GM18517 (cell line): ENCODE measurements around the gene TBL3.
"Not testable (repeated sequence)": the region's sequence is repeated elsewhere in the genome, so short reads cannot be mapped to it uniquely, and the experiment has no call there.

Experiments
- ATAC-seq: cut with Tn5 transposase; IDR thresholded peaks from one replicate; pipeline ENCODE4 v1.9.1; 2021; ENCODE audit warnings: mild to moderate bottlenecking, moderate library complexity; ENCODE audit not compliant: unreplicated experiment

The TBL3 gene

DNA sequence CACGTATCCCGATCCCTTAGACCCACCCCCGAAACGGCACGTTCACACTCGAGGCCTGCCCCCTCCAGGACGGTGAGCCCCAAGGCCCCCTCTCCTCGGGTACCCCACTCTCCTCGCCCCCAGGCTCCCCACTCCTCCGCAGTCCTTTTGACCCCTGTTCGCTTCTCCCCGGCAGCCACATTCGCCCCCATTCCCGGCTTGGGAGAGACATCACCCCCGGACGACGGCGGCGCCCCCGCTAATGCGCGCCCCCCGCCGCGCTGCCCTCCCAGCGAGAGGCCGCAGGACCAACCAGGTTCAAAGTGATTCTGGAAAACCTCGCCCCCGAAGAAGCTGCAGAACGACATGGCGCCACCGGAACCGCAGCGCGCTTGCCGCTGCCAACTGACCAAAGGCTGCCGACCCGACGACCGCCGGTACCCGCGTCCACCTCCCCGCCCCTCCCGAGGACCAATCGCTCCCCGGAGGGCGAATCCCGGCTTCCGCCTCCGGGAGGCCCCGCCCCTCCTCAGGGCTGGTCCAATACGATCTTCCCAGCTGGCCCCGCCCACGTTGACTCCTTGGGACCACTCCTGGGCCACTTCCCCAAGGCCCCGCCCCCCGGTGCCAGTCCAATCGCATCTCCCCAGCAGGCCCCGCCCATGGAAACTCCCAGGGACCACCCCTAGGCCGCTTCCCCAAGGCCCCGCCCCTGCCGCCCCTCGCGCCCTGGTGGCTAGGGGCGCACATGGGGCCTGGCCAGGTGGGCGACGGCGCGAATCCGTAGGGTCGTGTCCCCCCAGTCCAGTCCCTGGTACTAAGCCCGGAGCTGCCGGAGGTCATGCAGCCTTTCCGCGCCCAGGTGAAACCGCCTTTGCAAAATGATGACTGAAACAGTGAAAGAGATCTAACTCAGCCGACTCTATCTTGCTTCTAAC lies 28.8 kb upstream of the TBL3 start, which contains the start of gene MSRB1:
TSS of gene MSRB1 (minus strand) at position 390 of the 917 bp plus-strand sequence. CDS start at position 347, 43 bp downstream.
- peak; percentile 81 for ATAC-seq

DNA sequence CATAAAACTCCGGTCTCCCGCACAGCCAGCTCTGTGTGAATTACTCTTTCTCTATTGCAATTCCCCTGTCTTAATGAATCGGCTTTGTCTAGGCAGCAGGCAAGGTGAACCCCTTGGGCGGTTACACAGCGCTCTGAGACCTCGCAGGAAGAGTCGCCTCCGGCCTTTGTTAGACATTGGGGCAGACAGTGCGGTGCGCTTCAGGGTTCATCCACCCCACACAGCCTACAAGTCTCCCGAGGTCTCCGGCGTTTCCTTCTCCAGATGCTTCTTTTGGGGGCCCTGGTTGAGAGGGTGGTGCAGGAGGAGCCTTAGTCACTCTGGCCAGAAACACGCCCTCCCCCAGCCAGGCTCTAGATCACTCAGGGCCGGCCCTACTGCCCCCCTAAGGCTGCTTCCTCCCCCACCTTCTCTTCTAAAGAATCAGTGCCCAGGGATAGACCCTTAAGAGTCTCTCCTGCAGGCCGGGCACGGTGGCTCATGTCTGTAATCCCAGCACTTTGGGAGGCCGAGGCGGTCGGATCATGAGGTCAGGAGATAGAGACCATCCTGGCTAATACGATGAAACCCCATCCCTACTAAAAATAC lies 27.1 kb upstream of the TBL3 start:
- no peak for ATAC-seq

DNA sequence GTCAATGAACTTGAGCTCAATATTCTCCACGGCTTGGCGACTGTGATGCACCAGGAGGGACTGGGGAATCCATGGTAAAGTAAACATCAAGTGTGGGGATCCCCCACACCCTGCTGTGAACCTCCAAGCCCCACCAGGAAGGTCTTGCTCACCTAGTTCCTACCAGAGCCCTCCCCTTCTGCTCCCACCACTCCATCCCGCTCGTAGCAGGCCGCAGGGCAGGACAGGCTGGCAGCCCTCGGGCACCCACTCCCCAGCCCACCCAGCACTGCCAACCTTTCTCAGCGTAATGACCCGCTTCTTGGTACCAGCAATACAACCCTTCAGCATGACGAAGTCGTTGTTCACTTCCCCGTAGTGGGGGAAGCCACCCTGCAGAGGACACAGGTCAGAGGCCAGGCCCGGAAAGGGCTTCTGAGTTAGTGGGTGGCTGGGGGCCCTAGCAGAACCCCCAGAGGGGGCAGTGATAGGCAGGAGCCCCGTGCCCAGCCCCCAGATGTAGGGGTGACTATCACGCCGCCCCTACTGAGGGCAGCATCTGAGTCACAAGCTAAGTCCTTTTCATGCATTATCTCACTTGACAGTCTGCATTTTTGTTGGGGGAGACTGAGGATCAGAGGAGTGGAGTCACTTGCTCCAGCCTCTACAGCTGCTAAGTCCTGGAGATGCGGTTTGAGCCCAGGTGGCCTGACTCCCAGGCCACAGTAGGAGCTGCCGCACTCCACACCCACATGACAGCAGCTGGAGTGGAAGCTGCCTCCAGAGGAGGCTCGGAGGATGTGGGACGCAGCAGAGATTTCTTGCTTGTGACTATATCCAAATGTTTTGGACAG lies 26.1 kb upstream of the TBL3 start:
- no peak for ATAC-seq

DNA sequence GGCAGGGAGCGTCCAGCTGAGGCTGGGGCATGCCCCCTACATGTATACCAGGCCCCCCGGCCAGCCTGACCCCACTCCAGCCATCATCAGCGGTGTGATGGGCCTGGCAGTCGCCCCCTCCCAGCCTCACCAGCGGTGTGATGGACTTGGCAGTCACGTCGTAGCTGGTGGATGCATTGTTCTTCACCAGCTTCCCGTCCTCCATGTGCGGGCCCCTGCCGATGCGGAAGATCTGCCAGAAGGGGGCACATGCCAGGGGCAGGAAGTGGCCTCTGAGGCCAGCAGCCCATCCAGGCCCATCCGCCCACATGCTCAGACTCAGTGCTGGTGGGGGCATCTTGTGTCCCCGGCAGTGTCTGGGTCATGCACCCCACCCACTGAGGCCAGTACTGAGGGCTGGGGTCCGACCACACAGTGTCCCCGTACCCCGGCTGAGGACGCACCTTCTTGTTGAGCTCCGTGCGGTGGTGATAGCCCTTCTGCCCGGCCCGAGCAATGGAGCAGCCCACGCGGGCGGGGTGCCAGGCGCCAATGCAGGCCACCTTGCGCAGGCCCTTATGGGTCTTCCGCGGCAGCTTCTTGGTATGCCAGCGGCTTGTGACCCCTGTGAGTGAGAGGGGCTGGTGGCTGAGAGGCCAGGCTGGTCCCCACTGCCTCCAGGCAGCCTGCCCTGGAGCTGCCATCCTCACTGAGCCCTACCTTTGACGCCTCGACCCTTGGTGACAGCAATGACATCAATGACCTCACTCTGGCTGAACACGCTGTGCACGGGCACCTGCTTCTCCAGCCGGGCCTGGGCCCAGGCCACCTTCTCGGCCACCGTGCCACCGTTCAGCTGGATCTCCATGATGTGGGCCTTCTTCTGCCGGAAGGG lies 25.1 kb upstream of the TBL3 start:
- ATAC-seq = no peak

DNA sequence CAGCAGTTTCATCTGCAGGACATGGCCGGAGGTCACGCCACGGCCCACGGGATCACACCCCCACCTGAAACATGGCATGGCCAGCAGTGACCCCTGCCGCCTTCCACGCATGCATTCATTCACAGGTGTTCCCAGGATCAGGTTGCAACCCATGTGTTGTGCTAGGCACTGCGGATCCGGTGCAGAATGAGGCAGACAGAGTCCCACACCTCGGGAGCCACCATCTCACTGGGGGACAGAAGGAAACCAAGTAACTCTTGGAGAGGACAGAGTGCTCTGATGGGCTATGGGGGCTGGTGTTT lies 24.5 kb upstream of the TBL3 start:
- ATAC-seq = no peak

DNA sequence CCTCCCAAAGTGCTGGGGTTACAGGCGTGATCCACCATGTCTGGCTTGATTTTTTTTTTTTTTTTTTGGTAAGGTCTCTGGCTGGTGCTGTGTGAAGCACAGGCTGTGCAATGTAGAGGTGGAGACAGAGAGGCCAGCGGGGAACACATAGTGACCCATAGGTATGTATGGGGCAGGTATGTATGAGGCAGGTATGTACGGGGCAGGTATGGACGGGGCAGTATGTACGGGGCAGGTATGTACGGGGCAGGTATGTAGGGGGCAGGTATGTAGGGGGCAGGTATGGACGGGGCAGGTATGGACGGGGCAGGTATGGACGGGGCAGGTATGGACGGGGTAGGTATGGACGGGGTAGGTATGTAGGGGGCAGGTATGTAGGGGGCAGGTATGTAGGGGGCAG lies 22.3 kb upstream of the TBL3 start:
- ATAC-seq = no peak

DNA sequence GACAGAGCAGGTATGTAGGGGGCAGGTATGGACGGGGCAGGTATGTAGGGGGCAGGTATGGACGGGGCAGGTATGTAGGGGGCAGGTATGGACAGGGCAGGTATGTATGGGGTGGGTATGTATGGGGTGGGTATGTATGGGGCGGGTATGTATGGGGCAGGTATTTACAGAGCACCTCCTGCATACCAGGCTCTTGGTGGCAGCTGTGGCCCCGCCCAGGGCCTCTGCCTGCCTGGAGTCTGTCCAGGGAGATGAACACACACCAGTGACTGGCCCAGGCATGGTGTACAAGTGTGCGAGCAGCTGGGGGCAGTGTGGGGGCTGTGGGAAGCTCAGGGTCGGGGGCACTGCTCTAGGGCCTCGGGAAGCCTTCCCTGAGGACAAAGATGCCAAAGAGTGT lies 21.8 kb upstream of the TBL3 start:
- ATAC-seq = no peak

DNA sequence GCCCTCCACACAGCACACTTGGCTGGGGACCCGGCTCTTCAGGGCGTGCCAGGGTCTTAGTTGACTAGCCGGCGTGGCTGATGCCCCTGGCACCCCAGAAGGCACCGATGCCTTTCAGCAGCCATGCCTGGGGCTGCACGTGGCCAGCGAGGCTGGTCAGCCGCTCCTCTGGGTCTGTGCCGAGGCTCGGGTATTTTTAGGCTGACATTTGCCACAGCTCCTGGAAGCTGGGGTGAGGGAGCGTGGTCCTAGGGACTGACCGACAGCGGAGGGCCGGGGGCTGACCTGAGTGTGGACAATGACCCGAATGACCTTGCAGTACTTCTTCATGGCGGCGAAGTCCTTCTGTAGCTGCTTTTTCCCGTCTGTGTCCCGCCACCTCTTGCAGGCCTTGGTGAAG lies 21.3 kb upstream of the TBL3 start:
- ATAC-seq = no peak

DNA sequence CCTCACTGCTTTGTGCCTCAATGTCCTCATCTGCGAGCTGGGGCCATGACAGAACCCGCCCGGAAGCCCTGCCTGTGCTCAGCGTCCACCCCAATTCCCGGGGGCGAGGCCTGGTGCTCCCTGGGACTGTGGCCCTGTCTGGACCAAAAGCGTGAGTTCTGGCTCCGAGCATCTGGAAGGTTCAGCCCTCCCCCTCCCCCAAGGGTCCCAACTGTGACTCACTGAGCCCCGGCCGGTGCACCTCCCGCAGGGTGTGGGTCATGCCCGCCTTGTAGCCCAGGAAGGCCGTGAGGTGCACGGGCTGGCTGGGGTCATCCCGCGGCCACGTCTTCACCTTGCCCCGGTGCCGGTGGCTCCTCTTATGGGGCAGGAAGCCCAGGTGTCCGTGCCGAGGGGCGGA lies 18.1 kb upstream of the TBL3 start:
- ATAC-seq = no peak

DNA sequence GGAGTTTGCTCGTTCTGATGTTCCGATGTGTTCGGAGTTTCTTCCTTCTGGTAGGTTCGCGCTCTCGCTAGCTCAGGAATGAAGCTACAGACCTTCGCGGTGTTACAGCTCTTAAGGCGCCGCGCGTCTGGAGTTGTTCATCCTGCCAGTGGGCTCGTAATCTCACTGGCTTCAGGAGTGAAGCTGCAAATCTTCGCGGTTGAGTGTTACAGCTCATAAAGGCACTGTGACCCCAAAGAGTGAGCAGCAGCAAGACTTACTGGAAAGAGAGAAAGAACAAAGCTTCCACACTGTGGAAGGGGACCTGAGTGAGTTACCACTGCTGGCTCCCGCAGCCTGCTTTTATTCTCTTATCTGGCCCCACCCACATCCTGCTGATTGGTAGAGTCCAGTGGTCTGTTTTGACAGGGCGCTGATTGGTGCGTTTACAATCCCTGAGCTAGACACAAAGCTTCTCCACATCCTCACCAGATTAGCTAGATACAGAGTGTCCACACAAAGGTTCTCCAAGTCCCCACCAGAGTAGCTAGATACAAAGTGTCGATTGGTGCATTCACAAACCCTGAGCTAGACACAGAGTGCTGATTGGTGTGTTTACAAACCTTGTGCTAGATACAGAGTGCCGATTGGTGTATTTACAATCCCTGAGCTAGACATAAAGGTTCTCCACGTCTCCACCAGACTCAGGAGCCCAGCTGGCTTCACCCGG lies 14.3 kb upstream of the TBL3 start:
- not testable (repeated sequence) for ATAC-seq

DNA sequence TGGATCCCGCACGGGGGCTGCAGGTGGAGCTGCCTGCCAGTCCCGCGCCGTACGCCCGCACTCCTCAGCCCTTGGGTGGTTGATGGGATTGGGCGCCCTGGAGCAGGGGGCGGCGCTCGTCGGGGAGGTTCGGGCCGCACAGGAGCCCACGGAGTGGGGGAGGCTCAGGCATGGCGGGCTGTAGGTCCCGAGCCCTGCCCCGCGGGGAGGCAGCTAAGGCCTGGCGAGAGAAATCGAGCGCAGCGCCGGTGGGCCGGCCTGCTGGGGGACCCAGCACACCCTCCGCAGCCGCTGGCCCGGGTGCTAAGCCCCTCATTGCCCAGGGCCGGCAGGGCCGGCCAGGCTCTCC lies 13.7 kb upstream of the TBL3 start:
- ATAC-seq = not testable (repeated sequence)

DNA sequence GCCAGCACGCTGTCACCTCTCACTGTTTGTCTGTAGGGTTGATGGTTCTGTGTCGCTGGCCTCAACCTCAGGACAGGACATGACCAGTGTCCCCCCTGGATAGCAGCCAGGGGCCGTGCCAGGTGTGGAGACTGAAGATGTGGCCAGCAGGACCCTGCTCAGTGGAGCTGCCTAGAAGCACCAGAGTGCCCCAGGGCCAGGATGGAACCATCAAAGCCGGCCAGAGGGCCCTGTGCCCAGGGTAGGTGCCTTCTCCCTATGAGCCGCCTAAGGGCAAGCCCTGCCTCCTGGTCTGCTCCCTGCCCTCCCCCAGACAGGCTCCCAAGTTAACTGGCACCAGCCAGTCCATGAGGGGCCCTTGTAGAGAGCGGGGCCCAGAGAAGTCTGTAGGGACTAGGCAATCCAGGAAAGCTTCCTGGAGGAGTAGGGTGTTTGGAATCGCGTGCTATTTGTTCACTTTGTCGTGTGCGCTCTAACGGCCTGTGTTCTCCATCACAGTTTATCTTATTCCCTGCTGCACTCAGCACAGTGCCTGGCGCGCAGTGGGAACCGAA lies 13.1 kb upstream of the TBL3 start:
- no peak for ATAC-seq

DNA sequence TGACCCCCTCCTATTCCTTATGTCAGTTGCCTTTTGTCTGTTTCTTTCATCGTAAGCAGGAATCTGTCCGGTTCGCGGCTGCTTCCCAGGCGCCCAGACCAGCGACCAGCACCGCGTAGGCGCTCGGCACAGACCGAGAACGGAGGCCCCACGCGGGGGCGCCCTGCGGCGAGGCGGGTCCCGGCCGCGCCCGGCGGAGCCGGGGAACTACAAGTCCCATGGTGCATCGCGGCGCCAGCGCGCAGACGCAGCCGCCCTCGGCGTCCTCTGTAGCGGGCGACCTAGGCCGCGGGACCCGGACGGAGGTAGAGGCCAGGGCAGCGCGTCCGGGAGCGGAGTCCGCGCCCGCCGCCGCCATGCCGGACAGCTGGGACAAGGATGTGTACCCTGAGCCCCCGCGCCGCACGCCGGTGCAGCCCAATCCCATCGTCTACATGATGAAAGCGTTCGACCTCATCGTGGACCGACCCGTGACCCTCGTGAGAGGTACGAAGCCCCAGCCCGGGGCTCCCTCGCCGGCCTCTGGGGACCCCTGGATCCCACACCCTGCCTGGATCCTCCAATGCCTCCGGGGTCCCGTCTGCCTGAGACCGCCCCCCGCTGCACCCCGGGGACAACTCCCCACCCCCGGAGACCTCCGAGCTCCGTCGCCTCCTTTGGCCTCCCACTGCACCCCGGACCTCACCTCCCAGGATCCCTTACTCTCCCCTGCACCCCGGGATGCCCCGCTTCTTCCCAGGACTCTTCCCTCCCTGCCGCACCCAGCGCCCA lies 12.4 kb upstream of the TBL3 start, which contains the start of gene NDUFB10:
TSS of gene NDUFB10 (plus strand) at position 270 of the 771 bp plus-strand sequence. CDS start at position 357, 87 bp downstream.
- peak; percentile 63 for ATAC-seq

DNA sequence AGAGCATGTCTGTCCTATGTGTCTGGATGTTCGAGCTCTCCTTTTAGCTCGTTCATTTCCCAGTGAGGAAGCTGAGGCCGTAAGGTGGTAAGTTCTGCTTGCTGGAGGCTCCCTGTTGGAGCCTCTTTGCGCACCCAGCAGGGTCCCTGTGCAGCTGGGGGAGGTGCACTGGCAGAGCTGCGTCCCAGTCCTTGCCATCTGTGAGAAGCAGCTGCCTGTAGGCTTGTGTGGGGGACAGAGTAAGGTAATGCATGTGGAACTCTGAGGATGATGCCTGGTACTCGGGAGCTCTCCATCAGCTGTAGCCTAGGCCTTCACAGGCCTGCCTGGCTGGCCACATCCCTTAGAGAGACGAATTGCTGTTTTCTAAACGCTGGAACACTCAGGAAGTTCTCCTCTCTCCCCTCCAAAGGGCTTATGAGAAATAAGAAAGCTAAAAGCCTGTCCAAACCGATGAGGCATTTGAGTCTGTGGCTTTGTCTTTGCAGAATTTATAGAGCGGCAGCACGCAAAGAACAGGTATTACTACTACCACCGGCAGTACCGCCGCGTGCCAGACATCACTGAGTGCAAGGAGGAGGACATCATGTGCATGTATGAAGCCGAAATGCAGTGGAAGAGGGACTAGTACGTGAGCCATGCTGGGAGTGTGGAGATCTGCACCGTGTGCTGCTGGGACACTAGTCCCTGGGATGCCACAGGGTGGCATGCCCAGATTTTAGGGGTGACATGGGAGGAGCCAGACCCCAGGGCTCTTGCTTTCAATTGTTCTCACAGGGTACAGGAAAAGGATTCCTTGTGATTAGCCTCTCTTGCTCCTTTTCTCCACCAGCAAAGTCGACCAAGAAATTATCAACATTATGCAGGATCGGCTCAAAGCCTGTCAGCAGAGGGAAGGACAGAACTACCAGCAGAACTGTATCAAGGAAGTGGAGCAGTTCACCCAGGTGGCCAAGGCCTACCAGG lies 10.9 kb upstream of the TBL3 start:
- no peak for ATAC-seq

DNA sequence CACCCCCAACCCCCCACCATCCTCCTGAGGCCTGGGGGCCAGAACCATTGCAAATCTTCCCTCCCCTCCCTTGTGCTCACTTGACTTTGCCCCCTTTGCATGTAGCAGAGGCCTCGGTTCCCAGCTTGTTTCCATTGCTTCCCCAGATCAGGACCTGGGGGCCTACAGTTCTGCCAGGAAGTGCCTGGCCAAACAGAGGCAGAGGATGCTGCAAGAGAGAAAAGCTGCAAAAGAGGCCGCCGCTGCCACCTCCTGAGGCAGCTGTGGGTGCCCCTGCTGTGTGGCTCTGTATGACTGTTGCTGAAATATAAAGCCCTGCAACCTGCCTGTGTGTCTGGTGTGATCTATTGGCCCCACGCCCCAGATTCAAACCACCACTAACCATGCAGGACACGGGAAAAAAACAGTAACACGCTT lies 10.2 kb upstream of the TBL3 start:
- ATAC-seq = no peak

DNA sequence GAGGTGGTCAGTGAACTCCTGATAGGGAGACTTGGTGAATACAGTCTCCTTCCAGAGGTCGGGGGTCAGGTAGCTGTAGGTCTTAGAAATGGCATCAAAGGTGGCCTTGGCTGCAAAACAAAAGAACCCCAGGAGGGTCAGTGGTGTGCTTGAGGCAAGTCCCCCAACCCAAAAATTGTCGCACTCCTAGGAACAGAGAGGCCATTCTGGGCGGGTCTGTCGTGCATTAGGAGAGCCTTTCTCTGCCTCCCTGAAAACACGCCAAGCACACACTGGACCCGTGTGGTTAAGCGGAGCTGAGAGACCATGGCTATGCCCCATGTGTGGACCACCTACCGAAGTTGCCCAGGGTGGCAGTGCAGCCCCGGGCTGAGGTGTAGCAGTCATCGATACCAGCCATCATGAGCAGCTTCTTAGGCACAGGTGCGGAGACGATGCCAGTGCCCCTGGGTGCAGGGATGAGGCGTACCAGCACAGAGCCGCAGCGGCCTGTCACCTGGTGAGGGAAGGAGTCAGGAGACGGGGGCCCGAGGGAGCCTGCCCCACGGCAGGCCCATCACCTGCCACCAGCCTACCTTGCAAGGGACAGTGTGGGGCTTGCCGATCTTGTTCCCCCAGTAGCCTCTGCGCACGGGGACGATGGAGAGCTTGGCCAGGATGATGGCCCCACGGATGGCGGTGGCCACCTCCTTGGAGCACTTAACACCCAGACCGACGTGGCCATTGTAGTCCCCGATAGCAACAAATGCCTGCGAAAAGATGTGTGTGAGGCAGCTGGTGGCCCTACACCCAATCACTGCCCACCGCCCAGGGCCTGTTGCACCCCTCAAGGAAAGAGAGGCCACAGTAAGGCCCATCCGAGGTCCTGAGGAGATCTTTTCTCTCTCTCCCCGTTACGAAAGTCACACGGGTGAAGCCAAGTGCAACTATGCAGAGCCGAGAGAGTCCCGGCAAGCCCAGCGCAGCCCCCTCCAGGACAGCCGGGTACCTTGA lies 9.4 kb upstream of the TBL3 start:
- ATAC-seq = not testable (repeated sequence)
